CD4-positive, alpha-beta T cell treated with Interleukin-15 for 1 hour (primary cell): ENCODE measurements around the gene ADAM12.

ENCODE experiments used
- DNase-seq: peaks from one replicate; pipeline ENCODE4 v3.0.0-alpha.2; 2020

The ADAM12 gene

GRCh38 chr10:126042354-126042753 is 345.9 kb downstream of the ADAM12 start:
- no peak for DNase-seq

GRCh38 chr10:126041804-126042231 is 346.5 kb downstream of the ADAM12 start:
- DNase-seq = peak; percentile 98

DNA sequence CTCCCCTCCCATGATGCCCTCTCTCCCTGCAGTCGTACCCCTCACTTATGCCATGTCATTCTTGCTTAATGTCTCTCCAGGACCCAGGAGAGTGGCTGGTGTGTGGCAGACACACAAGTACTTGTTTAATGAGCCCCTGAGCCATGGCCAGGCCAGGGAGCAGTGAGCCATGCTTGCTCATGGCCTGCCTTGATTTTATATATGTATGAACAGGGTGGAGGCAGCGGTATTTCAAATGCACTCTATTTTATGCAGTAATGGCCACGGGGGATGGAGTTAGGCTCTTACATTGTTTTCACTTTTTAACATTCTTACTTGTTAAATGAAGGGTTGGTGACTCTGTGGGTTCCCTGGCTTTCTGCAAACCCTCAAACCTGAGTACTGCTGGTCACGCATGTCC is 347.2 kb downstream of the ADAM12 start:
- no peak for DNase-seq

GRCh38 chr10:126037946-126038345 is 350.3 kb downstream of the ADAM12 start:
- no peak for DNase-seq

- no peak for DNase-seq
Observed at GRCh38 chr10:126036515-126036914, 351.8 kb downstream of the ADAM12 start.

DNA sequence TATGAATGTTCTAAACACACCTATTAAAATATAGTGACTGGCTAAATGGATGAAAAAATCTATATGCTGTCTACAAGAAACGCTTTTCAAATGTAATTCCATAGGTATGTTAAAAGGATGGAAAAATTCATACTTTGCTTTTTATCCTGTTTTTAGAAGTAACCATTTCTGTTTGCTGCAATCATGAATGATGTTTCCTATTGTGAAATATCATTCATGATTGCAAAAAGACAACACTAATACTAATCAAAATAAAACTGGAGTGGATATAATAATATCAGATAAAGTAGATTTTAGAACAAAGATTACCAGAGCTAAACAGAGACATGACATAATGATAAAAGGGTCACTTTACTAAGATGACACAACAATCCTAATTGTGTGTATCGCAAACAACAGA is 353.7 kb downstream of the ADAM12 start:
- DNase-seq = no peak

DNA sequence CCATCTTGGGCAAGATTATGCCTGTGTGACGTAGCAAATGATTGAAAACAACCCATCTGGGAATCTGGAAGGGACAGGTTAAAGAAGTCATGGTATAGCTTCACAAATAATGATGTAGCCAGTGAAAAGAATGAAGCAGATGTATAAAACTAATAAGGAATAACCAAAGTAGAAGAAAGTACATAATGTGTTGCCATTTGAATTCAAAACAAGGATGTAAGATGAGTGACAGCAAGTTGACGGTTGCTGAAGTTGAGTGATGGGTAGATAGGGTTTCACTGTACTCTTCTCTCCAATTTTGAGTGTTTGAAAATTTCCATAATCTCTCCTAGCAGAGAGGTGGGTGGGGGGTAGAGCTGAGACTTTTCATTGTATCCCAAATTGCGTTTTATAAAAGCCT is 358.3 kb downstream of the ADAM12 start:
- DNase-seq = no peak

- DNase-seq = no peak
Observed at GRCh38 chr10:126027692-126028091, 360.6 kb downstream of the ADAM12 start.

DNA sequence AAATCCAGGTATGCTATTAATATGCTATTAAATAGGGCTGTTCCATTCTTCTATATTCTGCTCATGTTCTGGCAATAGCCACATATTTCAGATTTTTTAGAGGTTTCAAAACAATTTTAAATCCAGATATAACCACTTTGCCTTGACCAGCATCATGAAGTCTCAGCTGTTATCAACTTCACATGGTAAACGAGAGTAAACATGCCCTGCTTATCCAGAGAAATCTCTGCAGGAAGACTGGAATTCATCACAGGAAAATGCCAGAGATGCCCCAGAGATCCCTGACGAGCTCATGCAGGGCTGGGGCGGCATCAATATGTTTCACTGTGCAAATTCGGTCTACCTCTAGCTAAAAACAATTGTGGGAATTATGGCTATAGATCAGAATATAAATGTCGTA is 365.4 kb downstream of the ADAM12 start:
- DNase-seq = no peak

DNA sequence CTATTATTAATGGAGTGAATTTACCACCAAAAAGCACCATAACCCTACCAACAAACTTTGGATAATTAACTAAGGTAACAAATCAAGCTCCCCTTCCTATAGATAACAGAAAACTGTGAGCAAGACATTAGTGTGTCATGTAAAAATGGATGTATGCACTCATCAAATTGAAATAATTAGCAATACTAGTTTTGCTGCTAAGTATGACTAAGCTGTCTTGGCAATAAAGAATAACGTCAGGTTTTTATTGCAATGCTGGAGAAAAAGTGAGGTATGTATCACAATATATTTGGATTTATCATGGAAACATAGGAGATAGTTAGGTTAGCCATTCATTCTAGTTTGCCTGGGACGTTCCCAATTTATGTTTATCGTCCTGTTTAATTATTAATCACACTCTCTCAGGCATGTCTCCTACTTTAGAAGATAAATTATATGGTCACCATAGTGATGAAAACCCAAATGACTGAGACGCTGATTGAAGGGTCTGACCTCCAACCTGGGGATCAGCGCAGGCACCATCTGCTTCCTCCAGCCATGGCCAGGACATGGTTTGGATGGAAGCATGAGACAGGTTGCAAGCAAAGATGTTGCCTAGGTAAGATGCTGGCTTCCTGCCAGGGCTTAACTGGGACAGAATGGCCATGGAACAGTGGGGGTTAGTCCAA is 366.3 kb downstream of the ADAM12 start:
- DNase-seq = no peak

DNA sequence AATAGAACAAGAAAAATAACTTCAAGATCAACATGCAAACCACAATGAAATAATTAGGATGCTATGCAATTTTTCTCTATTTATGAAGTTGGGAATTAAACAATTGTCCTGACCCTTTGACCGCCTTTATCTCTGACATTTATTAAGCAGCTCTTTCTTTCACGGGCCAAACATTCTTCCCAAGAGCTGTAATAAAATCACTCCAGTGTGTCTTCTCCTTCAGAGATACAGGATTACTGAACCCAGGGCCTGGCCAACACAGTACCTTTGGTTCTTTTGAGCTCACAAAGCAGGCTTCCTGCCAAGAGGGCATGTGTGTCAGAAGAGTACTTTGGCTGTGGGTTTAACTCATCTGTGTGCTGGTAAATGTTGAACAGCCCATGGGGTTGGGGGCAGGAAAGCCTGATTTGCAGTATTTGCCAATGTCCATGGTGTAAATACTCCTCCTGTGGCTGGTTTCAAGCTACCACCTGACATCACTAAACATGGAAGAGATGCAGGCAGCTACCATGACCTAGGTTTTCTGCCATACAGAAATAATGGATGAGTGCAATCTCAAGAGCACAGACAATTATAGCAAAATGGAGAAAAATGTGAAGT is 370.2 kb downstream of the ADAM12 start:
- no peak for DNase-seq

DNA sequence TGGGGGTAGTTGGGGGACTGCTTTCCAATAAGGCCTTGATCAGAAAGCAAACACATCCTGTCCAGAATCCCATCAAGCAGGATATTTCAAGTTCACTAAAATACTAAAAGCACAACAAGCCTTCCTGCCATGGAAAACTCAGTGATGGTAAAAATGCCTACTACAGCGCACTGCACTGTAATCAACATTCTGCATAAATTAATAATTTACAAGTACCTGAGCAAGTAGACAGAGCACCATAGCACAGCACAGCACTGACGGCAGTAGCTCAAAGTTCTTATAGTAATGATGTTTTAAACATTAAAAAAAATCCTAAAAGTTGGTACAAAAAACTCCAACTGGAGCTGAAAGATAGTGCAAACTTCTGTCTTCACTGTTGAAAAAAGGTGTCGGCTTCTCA is 371.4 kb downstream of the ADAM12 start:
- no peak for DNase-seq

GRCh38 chr10:126016156-126016805 is 372.0 kb downstream of the ADAM12 start:
- DNase-seq = no peak

DNA sequence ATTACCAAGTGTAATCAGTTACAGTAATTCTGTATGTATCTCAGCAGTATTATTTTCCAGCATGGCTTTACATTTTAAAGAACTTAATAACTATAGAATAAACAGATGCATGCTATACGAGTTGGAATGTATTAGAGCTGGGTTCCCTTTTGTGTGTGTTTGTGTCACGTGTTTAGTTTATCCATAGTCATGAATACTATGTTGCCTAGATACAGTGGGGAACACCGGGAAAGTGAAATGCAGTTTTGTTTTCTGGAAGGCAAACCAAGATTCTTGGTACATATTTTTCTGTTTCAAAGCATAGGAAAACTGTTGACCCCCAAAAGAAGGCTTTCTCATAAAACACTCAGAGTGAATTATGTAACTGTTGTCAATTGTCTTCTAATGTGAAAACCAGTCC is 372.9 kb downstream of the ADAM12 start:
- no peak for DNase-seq

DNA sequence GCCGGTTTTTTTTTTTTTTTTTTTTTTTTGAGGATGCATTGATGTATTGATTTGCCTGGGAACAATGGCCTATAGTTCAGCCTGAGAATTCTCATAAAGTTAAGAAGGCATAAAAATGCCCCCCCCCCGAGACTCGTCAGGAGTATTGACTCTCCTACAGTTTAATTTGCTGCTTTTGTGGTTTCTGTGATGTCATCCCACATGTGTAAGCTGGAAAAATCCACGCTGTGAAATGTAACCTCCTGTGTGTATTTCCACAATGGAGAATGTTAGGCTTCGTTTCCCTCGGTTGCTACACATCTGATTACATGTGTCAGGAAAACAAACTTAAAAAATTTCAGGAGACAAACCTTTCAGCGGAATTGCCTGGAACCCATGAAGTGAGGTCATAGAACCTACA is 374.0 kb downstream of the ADAM12 start:
- no peak for DNase-seq

GRCh38 chr10:126013489-126014281 is 374.6 kb downstream of the ADAM12 start:
- DNase-seq = no peak

- no peak for DNase-seq
Observed at GRCh38 chr10:126012485-126012884, 375.8 kb downstream of the ADAM12 start.

- DNase-seq = peak; percentile 39
Observed at GRCh38 chr10:126011995-126012394, 376.3 kb downstream of the ADAM12 start.

DNA sequence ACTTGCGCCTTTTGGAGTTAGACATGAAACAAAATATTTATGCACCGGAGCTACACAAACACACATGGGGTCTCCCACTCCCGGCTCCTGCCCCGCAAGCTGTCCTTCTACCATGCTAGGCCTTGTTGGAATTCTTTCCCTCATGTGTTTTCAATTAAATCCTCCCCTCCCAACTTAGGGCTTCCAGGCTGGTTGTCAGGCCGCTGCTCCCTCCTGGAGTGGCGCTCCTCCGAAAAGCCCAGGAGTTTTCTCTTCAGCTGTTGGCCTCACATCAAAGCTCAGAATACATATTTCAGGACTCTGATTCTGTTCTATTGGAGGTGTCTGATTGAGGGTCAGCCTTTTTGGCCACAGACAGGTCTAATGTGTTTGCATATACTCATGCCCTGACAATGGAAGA is 378.6 kb downstream of the ADAM12 start:
- DNase-seq = no peak

DNA sequence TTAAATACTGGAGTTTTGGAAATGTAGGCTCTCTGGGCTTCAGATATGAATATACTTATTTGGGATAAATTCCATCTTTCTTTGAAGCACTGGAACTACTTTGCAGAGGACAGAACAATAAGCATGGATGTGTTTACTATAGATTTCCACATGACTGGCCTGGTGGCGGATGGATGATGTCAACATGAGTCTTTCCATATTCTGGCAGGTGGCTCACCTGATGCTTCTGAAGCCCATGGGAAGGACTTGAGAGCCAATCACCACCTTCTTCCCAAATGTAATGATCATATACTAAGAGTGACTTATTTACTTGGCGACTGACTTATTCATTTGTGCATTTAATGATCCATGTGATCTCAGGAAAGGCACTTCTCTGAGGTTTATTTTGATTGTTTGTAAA is 381.4 kb downstream of the ADAM12 start:
- no peak for DNase-seq

- DNase-seq = no peak
Observed at GRCh38 chr10:126006264-126006663, 382.0 kb downstream of the ADAM12 start.

DNA sequence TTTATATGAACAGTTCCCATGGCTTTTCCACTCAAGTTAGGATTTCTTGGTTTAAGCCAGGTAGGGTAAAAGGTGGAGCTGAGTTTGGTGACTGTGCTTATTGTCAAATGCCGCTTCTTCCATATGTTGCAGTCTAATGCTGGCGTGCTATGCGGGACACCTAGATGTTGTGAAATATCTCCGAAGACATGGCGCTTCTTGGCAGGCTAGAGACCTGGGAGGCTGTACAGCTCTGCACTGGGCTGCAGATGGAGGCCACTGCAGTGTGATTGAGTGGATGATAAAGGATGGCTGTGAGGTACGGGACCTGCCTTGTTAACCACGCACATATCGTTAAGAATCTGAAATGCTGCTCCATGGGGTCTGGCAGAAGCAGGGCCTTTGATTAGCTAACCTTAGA is 383.5 kb downstream of the ADAM12 start:
- no peak for DNase-seq

GRCh38 chr10:126001576-126001975 is 386.7 kb downstream of the ADAM12 start:
- DNase-seq = no peak

DNA sequence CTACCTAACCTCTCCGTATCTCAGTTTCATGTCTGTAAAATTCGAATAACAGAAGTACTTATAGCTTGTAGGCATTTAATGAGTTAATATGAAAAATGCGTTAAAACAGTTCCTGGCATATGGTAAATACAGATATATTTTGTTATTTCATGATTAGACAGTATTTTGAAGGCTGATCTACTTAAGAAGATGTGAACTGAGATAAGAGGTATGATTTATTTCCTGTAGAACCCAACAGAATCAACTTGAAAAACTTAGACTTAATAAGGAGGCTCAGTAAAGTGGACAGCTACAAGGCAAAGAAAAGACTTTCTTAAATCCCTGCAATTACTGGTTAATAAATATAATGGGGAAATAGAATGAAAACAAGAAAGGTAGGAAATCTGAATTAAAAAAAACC is 388.6 kb downstream of the ADAM12 start:
- DNase-seq = no peak
